SK-N-DZ (cell line): ENCODE measurements around the gene ARL14EP.

ENCODE experiments used
- DNase-seq: peaks from one replicate; pipeline ENCODE4 v3.0.0-alpha.2; 2015; ENCODE audit warnings: low spot score

The ARL14EP gene

DNA sequence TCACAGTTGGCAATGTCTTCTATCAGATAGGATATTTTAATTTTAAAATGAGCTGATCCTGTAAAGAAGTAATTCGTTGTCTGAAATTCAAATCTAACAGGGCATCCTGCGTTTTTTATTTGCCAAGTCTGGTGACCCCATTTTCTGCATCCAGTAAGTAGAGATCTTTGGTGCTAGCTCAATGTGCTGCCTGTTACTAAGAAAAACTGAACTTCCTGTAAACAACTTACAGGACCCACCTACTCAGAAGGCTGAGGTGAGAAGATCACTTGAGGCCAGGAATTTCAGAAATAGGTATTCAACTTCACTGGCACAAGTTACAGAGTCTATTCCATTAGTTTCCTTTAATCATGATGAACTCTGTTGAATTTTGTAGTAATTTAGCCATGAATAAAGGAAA, 4.0 kb downstream of the ARL14EP start:
- DNase-seq: no peak

DNA sequence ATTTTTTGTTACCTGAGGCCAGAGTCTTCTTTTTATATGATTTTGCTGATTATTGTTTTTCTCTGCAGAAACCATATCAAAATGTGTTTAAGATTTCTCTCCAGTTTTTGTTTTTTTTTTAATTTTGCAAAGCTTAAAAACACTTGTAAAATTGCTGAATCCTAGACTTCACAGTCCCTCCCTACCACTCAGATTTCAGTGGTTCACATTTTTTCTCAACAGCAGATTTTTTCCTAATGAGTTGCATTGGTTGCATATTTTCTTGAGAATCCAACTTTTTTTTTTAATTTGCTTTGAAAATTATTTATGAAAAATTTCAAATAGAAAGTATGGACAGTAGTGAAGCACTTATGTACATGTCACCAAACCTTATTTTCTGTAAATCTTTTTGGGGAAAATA, 5.8 kb downstream of the ARL14EP start:
- no peak for DNase-seq

GRCh38 chr11:30329150-30329940, 6.4 kb downstream of the ARL14EP start:
- no peak for DNase-seq

GRCh38 chr11:30333405-30333804, 10.5 kb downstream of the ARL14EP start:
- DNase-seq: no peak

DNA sequence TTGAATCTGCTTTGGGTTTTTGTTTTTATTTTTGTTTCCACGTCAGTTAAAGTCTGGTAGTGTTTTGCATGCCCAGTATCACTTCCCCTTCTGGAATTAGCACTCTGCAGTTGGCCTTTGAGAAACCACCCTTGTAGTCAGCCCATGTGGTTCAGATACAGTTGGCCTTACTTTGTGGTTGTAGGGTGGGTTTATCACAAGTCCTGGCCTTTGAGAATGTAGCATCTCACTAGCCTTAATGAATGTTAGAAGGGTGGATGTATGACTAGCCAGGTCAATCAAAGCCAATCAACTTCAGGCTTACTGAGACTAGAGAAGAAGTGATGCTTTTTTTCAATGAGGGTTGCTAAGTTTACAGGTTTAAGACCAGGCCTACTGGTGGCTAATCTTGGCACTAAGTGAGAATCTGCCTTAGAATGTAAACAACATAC, 19.8 kb downstream of the ARL14EP start:
- DNase-seq: no peak

DNA sequence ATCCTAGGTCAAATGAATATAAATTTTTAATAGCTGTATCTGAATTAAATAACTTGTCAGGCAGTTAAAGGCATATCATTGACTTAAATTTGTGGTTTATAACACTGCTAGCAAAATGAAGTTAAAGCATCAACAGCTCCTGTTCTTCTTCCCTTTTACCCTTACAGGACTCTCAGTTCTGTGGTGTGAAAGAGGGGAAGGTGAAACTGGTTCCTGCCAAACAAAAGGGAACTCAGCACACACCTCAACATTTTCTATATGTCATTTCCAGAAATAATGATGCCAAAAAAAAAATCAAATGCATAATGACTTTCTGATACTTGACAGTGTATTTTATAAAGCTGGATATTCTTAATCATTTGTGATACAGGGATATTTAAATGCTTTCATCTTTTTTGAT, 21.2 kb downstream of the ARL14EP start:
- DNase-seq: no peak

- no peak for DNase-seq
These were observed 22.7 kb downstream of the ARL14EP start for GRCh38 chr11:30345644-30346043.

- peak; percentile 72 for DNase-seq
These were observed 23.3 kb downstream of the ARL14EP start for GRCh38 chr11:30346068-30346688.

- no peak for DNase-seq
These were observed 25.1 kb downstream of the ARL14EP start for GRCh38 chr11:30348035-30348434.

GRCh38 chr11:30349885-30350284, 27.0 kb downstream of the ARL14EP start:
- DNase-seq: no peak

DNA sequence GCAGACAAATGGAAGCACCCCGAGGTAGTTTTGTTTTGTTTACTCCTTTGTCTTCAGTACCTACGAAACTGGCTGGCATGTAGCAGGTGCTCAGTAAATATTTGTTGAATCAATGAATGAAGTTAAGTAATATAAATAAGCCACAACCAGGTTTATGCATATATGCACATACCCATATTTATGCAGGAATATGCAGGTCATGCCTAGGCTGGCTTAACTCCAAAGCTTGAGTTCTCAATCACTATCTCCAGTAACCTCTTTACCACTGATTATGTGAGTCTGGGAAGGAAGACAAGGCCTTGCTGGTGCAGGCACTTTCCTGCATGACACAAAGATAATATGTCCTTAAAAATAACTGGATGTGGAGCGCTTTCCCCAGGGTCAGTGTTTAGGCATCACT, 27.5 kb downstream of the ARL14EP start:
- DNase-seq: peak; percentile 10

- no peak for DNase-seq
These were observed 28.2 kb downstream of the ARL14EP start for GRCh38 chr11:30351061-30351460.

DNA sequence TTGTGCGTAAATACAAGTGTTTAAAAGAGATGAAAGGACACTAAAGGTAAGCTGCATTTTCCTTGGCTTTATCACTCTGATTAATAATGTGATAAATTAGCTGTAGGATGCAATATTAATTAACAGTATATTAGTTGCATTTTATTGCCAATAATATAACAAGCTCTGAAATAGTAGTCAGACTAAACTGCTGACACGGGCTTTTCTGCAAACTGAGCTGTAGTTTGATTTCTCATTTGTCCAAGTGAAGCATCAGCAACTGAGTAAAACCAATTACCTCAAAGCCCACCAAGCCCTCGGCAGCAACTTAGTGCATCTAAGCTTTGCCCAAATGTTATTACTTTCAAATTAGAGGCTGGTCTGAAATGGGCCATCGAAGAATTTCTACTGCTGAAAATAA, 33.5 kb downstream of the ARL14EP start:
- no peak for DNase-seq

DNA sequence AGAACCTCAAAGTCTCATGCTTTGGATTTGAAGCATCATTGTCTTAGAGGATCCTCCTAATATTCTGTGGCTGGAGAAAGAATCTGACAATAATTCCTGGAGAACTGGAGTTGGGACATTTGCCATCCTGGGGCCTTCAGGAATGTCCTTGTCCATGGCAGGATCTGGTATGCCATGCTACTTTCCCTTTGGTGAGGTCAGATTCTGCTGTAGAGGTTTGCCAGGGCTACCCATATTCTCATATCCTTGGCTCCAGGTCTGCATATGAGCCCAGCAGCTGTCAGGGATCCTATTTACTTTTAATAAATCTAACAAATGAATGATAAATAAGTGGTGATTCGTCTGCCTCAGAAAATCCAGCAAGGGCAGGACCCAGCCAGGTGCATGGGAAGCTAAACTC, 35.0 kb downstream of the ARL14EP start:
- DNase-seq: no peak

GRCh38 chr11:30358536-30358935, 35.6 kb downstream of the ARL14EP start:
- no peak for DNase-seq

- DNase-seq: no peak
These were observed 37.8 kb downstream of the ARL14EP start for GRCh38 chr11:30360741-30361140.

GRCh38 chr11:30364139-30364836, 41.4 kb downstream of the ARL14EP start:
- no peak for DNase-seq

DNA sequence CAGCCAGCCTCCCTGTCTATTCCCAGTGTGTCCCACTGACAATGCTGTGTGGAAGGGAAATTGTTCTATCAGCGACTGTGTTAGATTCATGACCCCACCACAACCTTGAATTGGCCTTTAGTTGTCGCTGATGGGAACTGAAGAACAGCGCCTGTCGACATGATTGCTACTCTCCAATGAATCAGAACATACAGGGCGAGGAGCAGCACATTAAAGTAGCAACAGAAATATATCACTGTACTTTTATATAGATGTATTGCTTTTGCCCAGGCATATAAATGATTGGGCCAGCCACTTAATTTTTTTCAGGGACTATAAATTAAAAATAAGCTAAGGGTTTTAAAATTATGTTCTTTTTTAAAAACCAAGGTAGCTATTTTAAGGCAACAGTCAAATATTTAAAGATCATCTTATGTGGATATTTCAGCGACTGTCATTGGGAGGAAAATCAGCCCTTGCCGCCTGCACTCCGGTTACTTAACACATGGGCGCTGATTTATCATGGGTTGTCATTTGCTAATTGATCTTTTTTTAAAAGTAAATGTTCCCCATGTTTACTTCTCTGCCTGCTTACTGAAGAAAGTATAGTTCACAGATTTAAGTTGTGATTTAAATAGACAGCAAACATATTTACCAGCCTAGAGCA, 42.1 kb downstream of the ARL14EP start:
- no peak for DNase-seq

DNA sequence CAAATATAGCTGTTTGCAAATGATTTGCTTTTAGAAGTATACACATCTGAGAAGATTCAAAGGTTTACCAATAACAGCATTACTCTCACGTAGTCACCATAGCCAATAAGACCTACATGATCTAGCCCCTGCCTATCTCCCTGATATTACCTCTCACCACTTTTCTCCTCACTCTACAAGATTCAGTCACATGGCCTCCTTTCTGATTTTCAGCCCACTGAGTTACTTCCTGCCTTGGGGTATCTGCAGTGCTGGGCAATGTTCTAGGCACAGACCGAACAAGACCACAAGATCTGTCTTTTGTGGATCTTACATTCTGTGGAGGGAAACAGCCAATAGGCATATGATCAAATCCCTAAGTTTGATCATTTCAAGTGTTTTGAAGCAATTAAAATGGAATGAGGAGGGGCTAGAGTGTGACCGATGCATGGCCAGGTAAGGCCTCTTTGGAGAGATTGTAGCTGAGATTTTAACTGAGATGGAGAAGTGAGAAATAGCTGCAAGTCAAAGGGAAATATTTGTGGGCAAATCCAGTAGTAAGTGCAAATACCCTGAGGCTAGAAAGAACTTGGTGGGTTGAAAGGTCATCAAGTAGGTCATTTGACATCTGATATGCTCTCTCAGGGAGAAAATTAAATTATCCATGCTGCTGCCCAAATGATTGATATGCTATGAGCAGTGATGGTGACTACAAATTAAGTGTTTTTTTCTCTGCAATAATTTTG, 43.1 kb downstream of the ARL14EP start:
- peak; percentile 32 for DNase-seq

DNA sequence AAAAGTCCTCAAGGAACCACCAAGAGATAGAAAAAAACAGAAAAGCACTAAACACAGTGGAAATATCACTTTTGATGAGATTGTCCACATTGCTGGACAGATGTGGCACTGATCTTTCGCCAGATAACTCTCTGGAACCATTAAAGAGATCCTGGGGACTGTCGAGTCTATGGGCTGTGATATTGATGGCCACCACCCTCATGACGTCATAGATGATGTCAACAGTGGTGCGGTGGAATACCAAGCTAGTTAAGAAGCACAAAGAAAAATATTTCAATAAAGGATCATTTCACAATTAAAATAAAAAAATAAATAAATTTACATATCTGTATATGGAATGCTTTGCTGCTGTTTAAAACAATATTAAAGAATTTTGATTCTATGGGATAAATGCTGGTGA, 45.5 kb downstream of the ARL14EP start:
- DNase-seq: no peak

- DNase-seq: no peak
These were observed 47.3 kb downstream of the ARL14EP start for GRCh38 chr11:30370164-30370563.

- no peak for DNase-seq
These were observed 54.4 kb downstream of the ARL14EP start for GRCh38 chr11:30377347-30377746.
